Colon (tissue), 2 donors: ENCODE measurements around the gene NRDE2.

ENCODE experiments used
- FAIRE-seq: peaks from 2 replicates; lab custom pipeline; 2012; peaks lifted over from hg19 to GRCh38; lab: Jason Lieb, UNC
- donor health status: control.
- donor health status: control.

Gene NRDE2

DNA sequence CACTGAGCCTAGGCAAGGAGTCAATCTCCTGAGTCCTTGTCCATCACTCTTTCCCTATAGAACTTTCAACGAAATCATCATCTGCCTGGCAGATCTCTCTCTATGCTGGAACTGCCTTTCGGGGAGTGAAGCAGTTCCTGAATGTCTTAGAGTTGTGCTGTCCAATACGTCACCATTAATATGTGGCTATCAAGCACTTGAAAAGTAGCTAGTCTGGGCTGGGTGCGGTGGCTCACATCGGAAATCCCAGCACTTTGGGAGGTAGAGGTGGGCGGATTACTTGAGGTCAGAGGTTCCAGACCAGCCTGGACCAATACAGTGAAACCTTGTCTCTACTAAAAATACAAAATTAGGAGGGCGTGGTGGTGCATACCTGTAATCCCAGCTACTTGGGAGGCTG is 35.1 kb downstream of the NRDE2 start:
- no peak for FAIRE-seq

DNA sequence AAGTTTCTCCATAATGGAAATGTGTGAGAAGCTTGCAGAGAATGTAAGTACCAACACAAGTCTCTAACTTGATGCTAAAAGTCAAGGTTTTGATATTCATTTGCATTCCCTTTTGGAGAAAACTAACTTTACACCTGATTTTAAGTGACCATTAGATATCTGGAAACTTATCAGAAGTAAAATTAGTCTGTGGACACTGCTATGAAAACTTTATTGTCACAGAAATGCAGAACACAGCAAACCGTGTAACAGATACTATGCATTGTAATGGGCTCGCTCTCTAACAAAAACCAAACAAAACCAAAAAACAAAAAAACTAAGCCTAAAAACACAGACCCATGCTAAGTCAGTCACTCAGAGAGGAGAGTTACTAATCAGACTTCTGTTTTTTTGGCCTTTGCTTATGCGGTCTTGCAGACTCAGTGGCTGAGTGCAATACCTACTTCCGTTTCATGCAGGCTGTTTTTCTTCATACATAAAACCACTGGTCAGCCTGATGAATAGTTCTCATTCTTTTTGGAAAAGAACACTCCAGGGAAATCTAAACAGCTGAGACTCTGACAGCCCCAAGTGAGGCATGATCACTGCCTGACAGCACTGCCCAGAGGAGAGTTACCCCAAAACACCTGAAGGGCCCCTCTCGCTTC is 35.7 kb downstream of the NRDE2 start:
- no peak for FAIRE-seq

DNA sequence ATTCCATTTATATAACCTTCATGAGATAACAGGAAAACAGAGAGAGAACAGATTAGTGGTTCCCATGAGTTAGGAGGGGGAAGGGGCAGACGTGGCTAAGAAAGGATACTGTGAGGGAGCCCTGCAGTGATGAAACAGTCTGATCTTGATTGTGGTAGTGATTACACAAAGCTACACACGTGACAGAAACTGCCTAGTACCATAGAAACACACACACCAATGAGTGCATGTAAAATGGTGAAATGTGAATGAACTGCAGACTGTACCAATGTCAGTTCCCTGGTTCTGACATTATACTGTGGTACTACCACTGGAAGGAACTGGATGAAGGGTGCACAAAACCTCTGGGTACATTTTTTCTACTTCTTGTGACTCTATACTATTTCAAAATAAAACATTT is 36.9 kb downstream of the NRDE2 start:
- no peak for FAIRE-seq

DNA sequence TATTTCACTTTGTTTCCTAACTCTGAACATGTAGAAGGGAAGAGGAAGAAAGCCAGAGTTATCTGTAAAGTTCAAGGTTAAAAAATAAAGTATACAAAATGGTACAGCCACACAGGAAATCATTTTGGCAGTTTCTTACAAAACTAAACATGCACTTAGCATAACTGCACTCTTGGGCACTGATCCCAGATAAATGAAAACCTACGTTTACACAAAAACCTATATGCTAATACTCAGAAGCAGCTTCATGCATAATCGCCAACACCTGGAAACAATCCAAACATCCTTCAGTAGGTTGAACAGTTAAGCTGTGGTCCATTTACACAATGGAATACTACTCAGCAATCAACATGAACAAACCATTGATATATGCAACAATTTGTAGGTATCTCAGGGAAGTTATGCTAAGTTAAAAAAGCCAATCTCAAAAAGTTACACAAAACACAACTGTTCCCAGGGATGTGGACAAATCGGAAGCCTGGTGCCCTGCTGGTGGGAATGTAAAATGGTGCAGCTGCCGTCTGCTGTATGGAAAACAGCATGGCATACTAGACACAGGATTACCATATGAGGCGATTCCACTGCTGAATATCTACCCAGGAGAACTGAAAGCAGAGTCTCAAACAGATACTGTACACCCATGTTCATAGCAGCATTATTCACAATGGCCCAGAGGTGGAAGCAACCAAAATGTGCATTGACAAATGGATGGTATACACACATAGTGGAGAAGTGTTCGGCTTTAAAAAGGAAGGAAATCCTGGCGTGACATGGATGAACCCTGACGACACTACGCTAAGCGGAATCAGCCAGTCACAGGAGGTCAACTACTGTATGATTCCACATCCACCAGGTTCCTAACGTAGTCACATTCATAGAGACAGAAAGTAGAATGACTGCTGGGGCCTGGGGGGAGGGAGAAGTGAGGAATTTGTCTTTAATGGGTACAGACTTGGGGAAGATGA is 37.7 kb downstream of the NRDE2 start:
- no peak for FAIRE-seq

DNA sequence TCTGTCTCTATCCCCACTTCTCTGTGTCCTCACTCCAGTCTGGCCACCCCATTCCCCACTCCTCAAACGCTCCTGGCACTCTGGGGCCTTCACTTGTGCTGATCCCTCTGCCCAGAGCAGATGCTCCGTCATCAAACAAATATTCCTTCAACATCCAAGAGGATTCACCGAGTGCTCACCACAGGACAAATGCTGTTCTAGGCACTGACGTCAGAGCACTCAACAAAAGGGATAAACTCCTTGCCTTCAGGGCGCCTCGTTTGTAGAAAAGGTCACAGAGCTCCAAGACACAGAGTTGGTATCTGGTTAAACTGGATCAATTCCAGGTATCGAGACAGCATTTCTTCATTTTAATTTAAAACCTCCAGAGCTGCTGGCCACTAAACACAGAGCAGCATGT is 40.0 kb downstream of the NRDE2 start:
- FAIRE-seq, result no peak

DNA sequence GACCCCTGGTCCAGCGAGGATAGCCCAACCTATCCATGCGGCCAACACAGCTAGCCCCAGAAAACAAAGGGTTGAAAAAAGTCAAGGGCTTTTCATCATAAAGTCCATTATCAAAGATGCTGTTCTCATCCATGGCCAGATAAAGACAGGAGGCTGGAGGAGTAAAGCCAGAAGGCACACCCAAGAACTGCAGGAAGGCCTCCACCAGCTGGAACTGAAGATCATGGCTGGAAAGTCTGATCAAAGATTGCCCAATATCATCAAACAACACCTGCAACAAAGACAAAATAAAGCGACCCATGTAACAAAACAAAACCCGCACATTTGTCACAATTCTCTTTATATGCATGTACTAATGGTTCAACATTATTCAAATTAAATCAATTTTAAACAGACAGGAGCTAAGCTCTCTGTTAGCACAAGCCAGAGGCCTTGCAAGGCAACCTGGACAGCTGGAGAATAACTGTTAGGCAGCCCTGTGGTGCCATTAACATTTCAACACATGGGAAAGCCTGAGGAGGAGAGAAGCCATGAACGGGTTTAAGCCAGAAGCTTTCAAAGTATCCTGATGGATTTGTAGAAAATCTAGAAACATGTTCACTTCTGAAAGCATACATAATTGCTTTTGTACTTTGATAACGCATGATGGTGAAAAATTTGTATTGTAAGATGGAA is 41.3 kb downstream of the NRDE2 start:
- no peak for FAIRE-seq

DNA sequence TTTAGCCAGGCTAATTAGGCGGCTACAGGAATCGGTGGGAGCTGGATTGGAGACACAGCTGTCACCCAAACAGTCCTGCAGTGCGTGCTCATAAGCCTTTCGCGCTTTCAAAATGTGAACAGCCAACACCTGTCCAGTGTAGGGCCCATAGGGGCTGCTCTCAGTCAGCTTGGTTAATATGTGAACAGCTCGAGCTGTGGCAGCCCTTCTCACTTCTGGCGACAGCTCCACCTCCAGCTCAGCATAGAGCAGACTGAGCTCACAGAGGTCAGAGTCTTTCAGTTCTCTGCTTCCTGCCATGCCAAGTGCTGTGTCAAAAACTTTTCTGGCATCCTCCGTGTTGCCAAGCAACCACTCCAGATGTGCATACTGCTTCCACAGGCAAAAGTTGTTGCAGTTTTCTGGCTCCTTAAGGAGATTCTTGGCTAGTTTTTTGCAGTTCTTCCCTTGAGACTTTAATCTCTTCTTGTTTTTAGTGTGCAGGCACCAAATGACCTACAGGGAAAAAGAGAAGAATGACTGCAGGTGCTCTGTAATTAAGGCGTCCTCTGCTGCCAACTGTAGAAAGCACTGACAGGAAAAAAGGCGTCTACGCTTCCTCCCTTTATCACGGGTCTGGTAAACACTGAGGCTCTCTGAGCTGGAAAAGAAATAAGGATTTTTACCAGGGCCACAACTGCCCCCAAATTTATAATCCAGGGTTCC is 42.9 kb downstream of the NRDE2 start:
- FAIRE-seq, result no peak

DNA sequence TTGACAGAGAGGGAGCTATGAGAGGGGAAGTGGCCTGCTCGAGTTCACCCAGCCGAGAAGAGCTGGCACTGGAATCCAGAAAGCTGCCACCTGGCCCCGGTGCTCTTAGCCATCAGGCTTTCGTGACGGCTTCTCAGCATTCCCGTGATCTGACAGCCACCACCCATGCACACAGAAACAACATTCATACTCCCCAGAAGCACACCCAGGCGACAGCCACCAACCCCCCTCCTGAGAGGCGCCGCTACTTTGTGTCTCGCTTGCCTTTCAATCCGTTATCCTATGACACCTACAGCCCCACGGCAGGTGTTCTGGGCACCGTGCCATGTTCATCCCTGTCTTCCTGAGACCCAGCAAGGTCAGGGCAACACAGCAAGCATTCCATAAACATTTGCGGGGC is 44.0 kb downstream of the NRDE2 start:
- no peak for FAIRE-seq

DNA sequence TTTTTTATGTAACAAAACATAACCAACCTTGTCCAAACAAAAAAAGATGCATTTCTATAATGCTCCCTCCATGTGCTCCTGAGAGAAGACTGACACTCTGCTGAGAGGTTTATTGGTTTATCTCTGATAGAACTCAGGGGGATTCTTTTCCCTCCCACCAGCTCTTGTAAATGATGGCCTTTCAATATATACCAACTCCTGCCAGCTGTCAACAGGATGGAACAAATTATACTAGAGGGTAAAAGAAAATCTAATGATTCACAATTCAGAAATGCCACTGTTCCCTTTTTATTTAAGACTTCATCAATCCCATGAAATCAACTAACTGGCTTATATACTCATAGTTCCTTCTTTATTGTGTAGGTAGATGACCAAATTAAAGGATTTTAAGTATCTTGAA is 50.0 kb downstream of the NRDE2 start:
- FAIRE-seq, result no peak

DNA sequence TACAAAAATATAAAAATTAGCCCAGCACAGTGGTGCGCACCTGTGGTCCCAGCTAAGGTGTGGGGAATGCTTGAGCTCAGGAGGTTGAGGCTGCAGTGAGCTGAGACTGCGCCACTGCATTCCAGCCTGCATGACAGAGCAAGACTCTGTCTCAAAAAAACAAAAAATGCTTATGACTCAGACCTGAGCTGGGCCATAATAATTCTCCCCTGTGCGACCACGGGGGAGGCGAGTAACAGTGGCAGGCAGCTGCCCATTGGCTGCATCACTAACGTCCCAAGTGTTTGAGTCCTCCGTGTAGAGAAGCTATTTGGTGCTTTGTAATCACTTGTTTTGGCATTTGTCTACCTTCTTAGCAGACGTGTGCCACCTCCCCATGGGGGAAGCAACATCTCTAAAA is 50.5 kb downstream of the NRDE2 start:
- FAIRE-seq, result no peak

DNA sequence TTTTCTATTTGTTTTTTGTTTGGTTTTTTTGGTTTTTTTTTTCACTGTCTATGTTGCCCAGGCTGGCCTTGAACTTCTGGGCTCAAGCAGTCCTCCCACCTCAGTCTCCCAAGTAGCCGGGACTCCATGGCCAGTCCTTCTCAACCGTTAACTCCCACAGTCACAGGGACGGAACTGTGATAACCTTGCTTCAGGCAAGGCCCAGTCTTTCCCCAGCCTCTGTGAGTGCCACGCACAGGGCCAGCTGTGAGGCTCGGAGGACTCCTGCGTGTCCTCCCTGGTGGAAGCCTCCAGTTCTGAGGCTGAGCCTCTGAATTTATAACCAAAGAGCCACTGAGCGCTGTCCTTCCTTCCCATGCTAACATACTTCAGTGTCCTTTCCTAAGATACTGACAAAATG is 51.6 kb downstream of the NRDE2 start:
- FAIRE-seq, result no peak

DNA sequence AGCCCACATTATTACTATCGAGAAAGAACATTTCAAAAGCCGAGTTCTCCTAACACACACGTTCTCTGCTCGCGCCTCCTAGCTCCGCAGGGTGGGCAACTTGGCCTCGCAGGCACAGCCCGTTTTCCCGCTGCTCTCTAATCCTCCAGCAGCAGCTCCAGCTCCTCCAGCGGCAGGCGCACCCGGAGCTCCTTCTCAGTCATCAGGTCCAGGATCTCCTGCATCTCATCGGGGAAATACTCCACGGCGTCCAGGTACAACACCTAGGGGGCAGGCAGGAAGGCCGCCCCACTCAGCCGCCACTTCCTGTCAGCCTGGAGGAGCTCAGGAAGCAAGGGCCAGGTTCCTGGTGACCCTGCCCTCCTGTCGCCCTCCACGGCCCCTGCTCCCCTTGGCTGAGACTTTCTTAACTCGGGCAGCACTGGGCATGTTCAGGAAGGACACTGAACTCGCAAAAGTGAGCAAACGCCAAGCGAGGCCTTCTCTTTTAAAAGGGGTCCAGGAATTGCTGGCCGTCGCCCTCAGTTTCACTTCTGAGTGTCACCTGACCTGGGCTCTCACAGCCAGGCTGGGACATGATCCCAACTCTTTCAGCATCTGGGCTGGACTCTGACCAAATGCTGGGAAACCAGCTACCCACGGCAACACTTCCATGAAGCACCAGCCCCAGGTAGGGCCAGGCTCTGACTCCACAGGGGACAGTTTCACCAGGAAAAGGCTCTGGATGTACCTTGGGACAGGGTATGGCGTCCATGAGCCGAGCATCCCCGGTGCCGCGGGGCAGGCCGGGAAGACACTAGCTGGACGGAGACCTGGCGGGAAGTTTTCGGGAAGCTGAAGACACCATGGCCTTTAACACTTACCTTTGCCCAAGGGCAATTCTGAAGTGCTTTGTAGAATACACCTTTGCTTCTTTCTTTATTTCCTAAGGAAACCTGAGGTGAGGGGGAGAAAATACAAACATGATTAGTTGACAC is 53.3 kb downstream of the NRDE2 start:
- no peak for FAIRE-seq

DNA sequence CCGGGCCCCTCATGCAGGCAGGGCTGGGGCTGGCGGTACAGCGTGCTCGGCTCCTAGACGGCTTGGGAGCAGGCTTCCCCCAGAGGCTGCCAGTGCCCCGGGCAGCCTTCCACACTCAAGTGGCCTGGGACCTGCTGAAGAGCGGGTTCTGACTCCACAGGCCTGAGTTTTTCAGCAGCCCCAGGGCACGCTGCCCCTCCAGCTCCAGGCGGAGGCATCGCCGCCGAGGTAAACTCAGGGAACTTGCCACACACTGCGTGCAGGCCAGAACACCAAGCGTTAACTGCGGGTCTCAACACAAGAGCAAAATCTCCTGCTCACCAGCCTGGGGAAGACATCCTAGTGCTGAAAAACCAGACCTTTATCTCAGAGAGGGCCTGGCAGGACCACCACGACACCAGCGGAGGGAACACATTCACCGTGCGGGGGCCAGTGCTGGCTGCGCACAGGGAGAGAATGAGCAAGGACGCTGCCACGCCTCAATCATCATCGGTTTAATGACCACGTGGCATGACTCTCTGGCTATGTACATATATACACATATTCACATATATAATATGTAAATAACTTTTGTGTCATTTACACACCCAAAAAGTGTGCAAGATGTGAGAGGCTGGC is 54.1 kb downstream of the NRDE2 start:
- no peak for FAIRE-seq

DNA sequence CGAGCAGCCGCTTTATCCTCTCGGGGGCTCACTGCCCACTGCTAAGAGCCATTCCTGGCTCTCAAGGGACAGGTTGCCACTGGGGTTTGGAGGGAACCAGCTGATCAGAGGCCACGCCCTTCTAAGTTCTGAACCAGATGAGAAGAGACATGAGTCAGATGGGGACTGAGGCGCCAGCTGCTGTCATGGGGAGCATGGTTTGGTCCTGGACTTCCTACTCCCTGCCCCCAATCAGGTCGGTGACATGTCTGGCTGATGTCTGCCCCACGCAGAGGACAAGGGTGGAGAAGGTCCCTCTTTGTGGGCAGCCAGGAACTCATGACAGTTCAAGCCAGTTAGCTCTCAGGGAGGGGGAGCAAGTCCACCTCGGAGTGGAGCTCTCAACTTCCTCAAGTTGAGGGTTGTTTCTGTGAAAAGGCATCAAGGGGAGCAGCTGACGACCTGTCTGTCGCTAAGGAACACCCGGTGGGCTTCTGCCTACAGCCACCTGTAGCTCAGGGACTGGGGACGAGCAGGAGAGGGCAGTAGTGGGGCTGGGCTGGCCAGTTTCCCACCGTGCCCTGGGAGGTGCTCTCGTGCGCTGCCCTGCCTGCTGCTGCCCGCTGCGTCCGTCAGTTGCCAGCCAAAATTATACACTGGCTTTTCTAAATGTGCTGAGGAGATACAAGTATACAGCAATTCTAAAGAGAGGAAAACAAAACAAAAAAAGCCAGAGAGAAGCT is 54.9 kb downstream of the NRDE2 start:
- FAIRE-seq, result no peak

DNA sequence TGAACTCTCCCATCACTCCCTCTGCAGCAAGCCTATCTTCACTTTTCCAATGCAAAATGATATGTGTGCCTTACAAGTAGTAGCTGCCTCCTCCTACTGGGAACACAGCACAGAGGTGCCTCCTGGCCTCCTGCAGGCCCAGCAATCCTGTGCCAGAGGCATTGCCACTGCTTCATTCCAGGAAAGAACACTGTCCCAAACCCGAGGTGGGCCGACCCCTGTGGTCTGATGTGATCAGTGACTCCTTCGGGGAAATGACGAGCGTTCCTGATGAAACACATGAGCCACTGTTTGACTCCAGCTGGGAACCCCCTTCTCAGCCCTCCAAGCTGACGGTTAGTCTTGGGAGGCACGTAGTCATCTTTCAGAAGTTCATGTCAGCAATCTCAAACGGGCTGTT is 55.9 kb downstream of the NRDE2 start:
- FAIRE-seq, result no peak

DNA sequence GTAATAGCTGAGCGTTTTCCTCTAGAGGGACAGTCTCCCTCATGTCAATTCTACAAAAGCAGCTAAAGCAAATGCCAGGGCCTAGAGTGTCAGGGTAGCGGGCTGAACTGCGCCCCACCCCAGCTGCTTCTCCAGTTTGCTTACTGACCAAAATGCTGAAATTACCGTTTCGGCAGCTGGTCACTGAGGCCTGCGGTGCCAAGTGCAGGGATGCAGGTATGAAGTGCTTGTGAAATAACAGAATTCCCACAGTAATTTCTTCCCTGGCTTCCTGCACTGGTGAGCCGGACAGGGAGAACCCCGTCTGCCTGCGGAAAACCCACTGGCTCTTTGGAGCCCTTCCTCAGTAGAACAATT is 56.3 kb downstream of the NRDE2 start:
- FAIRE-seq, result no peak

DNA sequence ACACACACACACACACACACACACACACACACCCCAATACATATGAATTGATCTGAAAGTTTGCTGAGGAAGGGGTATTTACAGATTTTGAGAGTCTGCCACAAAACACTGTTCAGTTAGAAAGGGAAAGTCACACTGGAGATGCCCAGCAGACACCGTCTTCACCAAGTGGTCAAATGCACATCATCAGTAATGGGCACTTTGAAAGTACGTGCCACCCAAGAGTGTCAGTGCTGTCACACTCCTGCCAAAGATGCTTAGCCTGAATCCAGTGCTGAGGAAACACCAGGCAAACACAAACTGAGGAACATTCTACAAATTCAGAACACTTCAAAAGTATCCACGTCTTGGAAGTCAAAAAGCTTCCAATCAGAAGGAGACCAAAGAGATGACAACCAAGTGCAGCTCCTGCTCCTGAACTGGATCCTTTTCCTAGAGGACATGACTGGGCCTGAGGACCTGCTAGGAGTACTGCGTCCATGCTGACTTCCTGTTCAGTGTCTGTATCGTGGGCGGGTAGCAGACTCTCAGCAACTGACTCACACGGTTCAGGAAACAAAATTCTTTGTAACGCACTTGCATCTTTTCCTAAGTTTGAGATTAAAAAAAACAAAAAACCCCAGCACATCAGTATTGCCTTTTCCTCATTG is 56.8 kb downstream of the NRDE2 start:
- no peak for FAIRE-seq

DNA sequence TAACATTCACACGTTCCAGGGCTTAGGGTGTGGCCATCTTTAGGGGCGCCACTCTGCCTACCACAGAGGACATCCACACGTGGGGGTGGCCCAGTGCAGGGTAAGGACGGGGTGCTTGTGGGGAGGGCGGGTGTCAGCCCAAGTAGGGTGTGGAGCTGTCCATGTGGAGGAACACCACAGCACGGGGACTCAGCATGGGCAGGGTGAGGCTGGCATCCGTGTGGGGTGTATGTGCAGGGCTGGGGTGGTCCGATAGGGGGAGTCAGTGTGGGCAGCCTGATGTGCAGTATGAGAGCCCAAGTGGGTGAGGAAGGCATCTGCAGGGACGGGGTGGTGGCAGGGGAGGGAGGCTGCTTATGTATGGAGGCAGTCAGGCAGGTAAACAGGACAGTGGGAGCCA is 57.7 kb downstream of the NRDE2 start:
- FAIRE-seq, result no peak

DNA sequence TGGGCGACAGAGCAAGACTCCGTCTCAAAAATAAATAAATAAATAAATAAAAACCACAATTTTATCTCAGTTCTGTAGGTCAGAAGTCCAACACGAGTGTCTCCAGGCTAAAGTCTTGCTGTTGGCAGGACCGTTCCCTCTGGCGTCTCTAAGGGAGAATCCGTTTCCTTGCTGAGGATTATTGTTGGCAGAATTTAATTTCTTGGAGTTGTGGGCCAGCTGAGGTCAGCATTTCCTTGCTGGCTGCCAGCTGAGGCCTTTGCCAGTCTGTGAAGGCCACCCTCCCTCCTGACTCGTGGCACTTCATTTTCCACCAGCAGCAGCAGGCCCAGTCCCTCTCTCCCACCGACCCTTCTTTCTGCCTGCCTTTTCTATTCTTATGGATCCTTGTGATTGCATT is 58.2 kb downstream of the NRDE2 start:
- no peak for FAIRE-seq

DNA sequence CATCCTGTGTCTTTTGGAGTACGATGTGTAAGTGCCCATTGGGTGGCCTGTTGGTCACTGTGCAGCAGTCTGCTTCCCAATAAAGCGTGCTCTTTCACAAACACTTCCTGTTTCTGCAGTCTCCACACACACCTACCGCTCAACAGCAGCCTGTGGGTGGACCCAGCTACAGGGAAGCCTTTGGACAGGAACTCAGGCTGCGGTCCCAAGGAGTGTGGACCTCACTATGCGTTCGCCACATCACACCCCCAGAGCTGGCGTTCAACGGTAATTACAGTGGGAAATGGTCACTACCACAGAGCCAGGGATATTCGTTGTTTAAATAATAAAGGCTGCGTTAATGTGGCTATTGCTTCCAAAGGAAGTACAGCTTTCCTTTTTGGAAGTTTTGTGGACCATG is 59.2 kb downstream of the NRDE2 start:
- no peak for FAIRE-seq
